IMR-90 (cell line): Measurements from ENCODE around the gene CEACAM20. TPM values are rescaled to one million over a fixed set of nuclear protein-coding genes. Genes with fewer than 3 reads are reported as not detected.

Experiments
- ATAC-seq: fragments of 200-7000 bp; cut with Tn5 transposase; 2 replicates; pipeline ENCODE4 v1.9.1; 2020; ENCODE audit warnings: low read depth, mild to moderate bottlenecking, moderate library complexity
- BruUV-seq: library from RNA; stranded (reverse); fragments of 400-500 nt; replicated peaks from 2 replicates; lab custom pipeline; 2021; lab: Mats Ljungman, UMichigan
- CTCF ChIA-PET: fragments of 300-600 bp; formaldehyde crosslinking; extraction: SDS; loops from one replicate; lab custom pipeline; 2021; ENCODE audit warnings: antibody characterized with exemption; lab: Yijun Ruan, JAX
- POLR2A ChIA-PET: fragments of 300-600 bp; sonication (Branson Sonifier 250); formaldehyde crosslinking; loops from one replicate; lab custom pipeline; 2022; ENCODE audit warnings: antibody characterized with exemption; ENCODE audit not compliant: unreplicated experiment; lab: Charles Lee
- DNase-seq: peaks from one replicate; pipeline ENCODE4 v3.0.0; 2013
- H2AFZ ChIP-seq: replicated peaks from 2 replicates; pipeline ENCODE3; 2013; ENCODE audit warnings: low read length, mild to moderate bottlenecking; ENCODE audit not compliant: poor library complexity
- H2AK5ac ChIP-seq: 2 replicates; pipeline ENCODE4 v1.6.1; 2013; ENCODE audit warnings: low read depth, low read length, inconsistent platforms
- H2AK9ac ChIP-seq: replicated peaks from 2 replicates; pipeline ENCODE3; 2013; ENCODE audit warnings: mild to moderate bottlenecking, low read depth, low read length, moderate library complexity; ENCODE audit not compliant: poor library complexity
- H2BK120ac ChIP-seq: 2 replicates; pipeline ENCODE4 v1.6.1; 2013; ENCODE audit warnings: low read depth, low read length, inconsistent platforms
- H2BK15ac ChIP-seq: 3 replicates; pipeline ENCODE4 v1.6.1; 2013; ENCODE audit warnings: low read depth, low read length, inconsistent platforms
- H2BK20ac ChIP-seq: 2 replicates; pipeline ENCODE4 v1.6.1; 2013; ENCODE audit warnings: low read depth, mild to moderate bottlenecking, inconsistent platforms, low read length, moderate library complexity
- H2BK5ac ChIP-seq: 2 replicates; pipeline ENCODE4 v1.6.1; 2013; ENCODE audit warnings: mild to moderate bottlenecking, low read depth, low read length, inconsistent platforms; ENCODE audit not compliant: poor library complexity, severe bottlenecking
- H3K14ac ChIP-seq: replicated peaks from 2 replicates; pipeline ENCODE4 v1.6.1; 2013; ENCODE audit warnings: low read depth, low read length, inconsistent platforms
- H3K18ac ChIP-seq: 2 replicates; pipeline ENCODE4 v1.6.1; 2013; ENCODE audit warnings: low read depth, low read length, control low read depth
- H3K23ac ChIP-seq: 2 replicates; pipeline ENCODE4 v1.6.1; 2013; ENCODE audit warnings: low read depth, low read length, inconsistent platforms
- H3K27ac ChIP-seq: 2 replicates; pipeline ENCODE4 v1.5.1; 2013; ENCODE audit warnings: mild to moderate bottlenecking, control low read depth, low read length; ENCODE audit not compliant: insufficient read depth
- H3K27me3 ChIP-seq: 2 replicates; pipeline ENCODE4 v1.6.1; 2013; ENCODE audit warnings: low read length; ENCODE audit not compliant: control insufficient read depth, insufficient read depth
- H3K36me3 ChIP-seq: 2 replicates; pipeline ENCODE4 v1.6.1; 2013; ENCODE audit warnings: low read length, mixed read lengths; ENCODE audit not compliant: control insufficient read depth, insufficient read depth
- H3K4ac ChIP-seq: 2 replicates; pipeline ENCODE4 v1.6.1; 2013; ENCODE audit warnings: low read depth, low read length, inconsistent platforms
- H3K4me1 ChIP-seq: 2 replicates; pipeline ENCODE4 v1.6.1; 2013; ENCODE audit warnings: low read length, mixed read lengths; ENCODE audit not compliant: control insufficient read depth, insufficient read depth
- H3K4me2 ChIP-seq: 2 replicates; pipeline ENCODE4 v1.6.1; 2013; ENCODE audit warnings: low read depth, mild to moderate bottlenecking, control low read depth, low read length, moderate library complexity
- H3K4me3 ChIP-seq: 2 replicates; pipeline ENCODE4 v1.5.1; 2013; ENCODE audit warnings: low read depth, mild to moderate bottlenecking, control low read depth, low read length, moderate library complexity; ENCODE audit not compliant: insufficient read depth
- H3K56ac ChIP-seq: 2 replicates; pipeline ENCODE4 v1.6.1; 2013; ENCODE audit warnings: low read length, inconsistent platforms; ENCODE audit not compliant: insufficient read depth; ENCODE audit errors: extremely low read depth
- H3K79me1 ChIP-seq, 2 experiments: 2 replicates each; pipeline ENCODE4 v1.6.1; 2013; ENCODE audit warnings: low read length in 2 of 2, inconsistent platforms in 1 of 2, low read depth in 1 of 2
- H3K9ac ChIP-seq: 2 replicates; pipeline ENCODE4 v1.6.1; 2013; ENCODE audit warnings: low read depth, low read length, control low read depth
- H3K9me1 ChIP-seq: 2 replicates; pipeline ENCODE4 v1.6.1; 2013; ENCODE audit warnings: low read length, inconsistent platforms; ENCODE audit not compliant: insufficient read depth
- H3K9me3 ChIP-seq: 2 replicates; pipeline ENCODE4 v1.6.1; 2013; ENCODE audit warnings: low read length; ENCODE audit not compliant: control insufficient read depth, insufficient read depth
- H4K20me1 ChIP-seq: 2 replicates; pipeline ENCODE4 v1.6.1; 2013; ENCODE audit warnings: low read length, inconsistent platforms; ENCODE audit not compliant: insufficient read depth
- H4K5ac ChIP-seq: 2 replicates; pipeline ENCODE4 v1.6.1; 2013; ENCODE audit warnings: mild to moderate bottlenecking, low read depth, low read length, control low read depth
- H4K8ac ChIP-seq, 2 experiments: 2 replicates each; pipeline ENCODE4 v1.6.1; 2013; ENCODE audit warnings: low read depth in 2 of 2, low read length in 2 of 2, control low read depth in 1 of 2, inconsistent platforms in 1 of 2
- H4K91ac ChIP-seq: 2 replicates; pipeline ENCODE4 v1.6.1; 2013; ENCODE audit warnings: low read depth, low read length, inconsistent platforms; ENCODE audit not compliant: insufficient read depth
- BHLHE40 ChIP-seq: fragments of 150-350 bp; IDR thresholded peaks from 2 replicates; pipeline ENCODE4 v1.6.1; 2016; ENCODE audit warnings: mild to moderate bottlenecking, low read depth, low read length
- CEBPB ChIP-seq: IDR thresholded peaks from 2 replicates; pipeline ENCODE4 v1.6.1; 2012; ENCODE audit warnings: low read depth, low read length, improper control_type of control experiment
- MAZ ChIP-seq: IDR thresholded peaks from 2 replicates; pipeline ENCODE4 v1.6.1; 2012; ENCODE audit warnings: low read depth, mild to moderate bottlenecking, low read length, improper control_type of control experiment, moderate library complexity, borderline replicate concordance
- MXI1 ChIP-seq: IDR thresholded peaks from 2 replicates; pipeline ENCODE4 v1.6.1; 2012; ENCODE audit warnings: low read depth, mild to moderate bottlenecking, low read length, moderate library complexity, borderline replicate concordance
- NFE2L2 ChIP-seq: fragments of 150-350 bp; IDR thresholded peaks from 2 replicates; pipeline ENCODE4 v1.6.1; 2016; ENCODE audit warnings: low read depth, mild to moderate bottlenecking, low read length
- RAD21 ChIP-seq: IDR thresholded peaks from 2 replicates; pipeline ENCODE4 v1.6.1; 2012; ENCODE audit warnings: low read length, improper control_type of control experiment
- SMC3 ChIP-seq: fragments of 150-350 bp; IDR thresholded peaks from 2 replicates; pipeline ENCODE4 v1.6.1; 2016; ENCODE audit warnings: low read depth, mild to moderate bottlenecking, antibody characterized with exemption, low read length, moderate library complexity
- USF2 ChIP-seq: fragments of 150-350 bp; IDR thresholded peaks from 2 replicates; pipeline ENCODE4 v1.6.1; 2017; ENCODE audit warnings: mild to moderate bottlenecking, antibody characterized with exemption, low read length, low read depth
- WGBS, 2 experiments: methylation state at CpG; one replicate each; pipeline versions ENCODE4 v1.1.5 to v1.1.7; 2013; ENCODE audit warnings: missing lambda C conversion rate in 2 of 2; ENCODE audit not compliant: insufficient read length in 1 of 2; ENCODE audit errors: extremely low coverage in 2 of 2; 5-methylcytosine and 5-hydroxymethylcytosine counted together
- dilution Hi-C: fragments of 300-500 bp; cut with HindIII; formaldehyde crosslinking; loops from one replicate; pipeline ENCODE4 v1.14.3; 2018; ENCODE audit warnings: low sequenced_read_pairs; ENCODE audit not compliant: unreplicated experiment
- in situ Hi-C: fragments of 300-500 bp; cut with MboI; formaldehyde crosslinking; loops from 3 replicates; pipeline ENCODE4 v1.14.3; 2019; ENCODE audit warnings: low sequenced_read_pairs, inconsistent platforms, mixed read lengths
- intact Hi-C: fragments of 100-400 bp; cut with micrococcal nuclease; formaldehyde crosslinking; loops from 2 replicates; pipeline ENCODE4 v1.10.0; 2022
- polyA plus RNA-seq, 3 experiments: library from polyadenylated mRNA; depleted of rRNA; stranded (reverse); fragments of >200 nt; gene quantifications; 2 replicates each; pipeline ENCODE4 v1.2.3, GENCODE V29; 2012; ENCODE audit warnings: low replicate concordance in 1 of 3
- total RNA-seq: library from RNA; depleted of rRNA; stranded (reverse); fragments of >200 nt; gene quantifications from 2 replicates; pipeline ENCODE4 v1.2.3, GENCODE V29; 2012

Gene CEACAM20
- total and polyA plus RNA-seq, 2 of the 4 experiments (the other 2 are of a cell fraction): not detected

- no TSS peak for BruUV-seq
Observed at GRCh38 chr19:44515907-44516306, 13.6 kb downstream of the CEACAM20 start.

More at GRCh38 chr19:44515907-44516306, 13.6 kb downstream of the CEACAM20 start:
- ATAC-seq (no peak), DNase-seq (no peak)
- Histone ChIP-seq H2BK15ac (no peak overlapping the region), H3K18ac (no peak overlapping the region), H2BK20ac (no peak overlapping the region), H4K91ac (no peak overlapping the region), H3K27ac (no peak overlapping the region), H3K4me1 (no peaks in the 10 kb centered on the region), H3K4me3 (no peak overlapping the region), H3K14ac (no peak overlapping the region), H3K9ac (no peak overlapping the region), H3K79me1 (no peaks in the 10 kb centered on the region), H2AK5ac (no peak overlapping the region), H4K5ac (no peak overlapping the region), H2BK120ac (no peak overlapping the region), H3K4ac (no peak overlapping the region), H2AFZ (no peak overlapping the region), H3K23ac (no peak overlapping the region), H3K27me3 (peaks cover 3% of the 10 kb centered on the region; the same call in 1 of the 2 replicates), H3K56ac (no peak overlapping the region), H3K36me3 (no peaks in the 10 kb centered on the region), H2AK9ac (no peak overlapping the region), H4K8ac (no peak overlapping the region), H4K20me1 (no peaks in the 10 kb centered on the region), H2BK5ac (no peak overlapping the region), H3K4me2 (no peak overlapping the region), H3K9me3 (no peaks in the 10 kb centered on the region), H3K9me1 (no peaks in the 10 kb centered on the region)
- WGBS, 2 experiments: no CpG with 5 or more reads among the region's 1 CpG
- CTCF ChIA-PET: no interaction called here
- in situ Hi-C loops: no loop called here
- POLR2A ChIA-PET: no interaction called here
- TF ChIP-seq MXI1: no peak
- no peak for TF ChIP-seq SMC3
- no peak for TF ChIP-seq BHLHE40
- no peak for TF ChIP-seq USF2
- no peak for TF ChIP-seq MAZ
- no peak for TF ChIP-seq RAD21
- TF ChIP-seq CEBPB: no peak
- TF ChIP-seq NFE2L2: no peak
- dilution Hi-C loops: no loop called here
- intact Hi-C loops: no loop called here
